CD4-positive, alpha-beta T cell treated with Interleukin-15 for 4 hours (primary cell): ENCODE results near the gene CHST10.

Experiments used
- DNase-seq: peaks from one replicate; pipeline ENCODE4 v3.0.0-alpha.2; 2020; ENCODE audit warnings: low spot score

CHST10 gene

DNA sequence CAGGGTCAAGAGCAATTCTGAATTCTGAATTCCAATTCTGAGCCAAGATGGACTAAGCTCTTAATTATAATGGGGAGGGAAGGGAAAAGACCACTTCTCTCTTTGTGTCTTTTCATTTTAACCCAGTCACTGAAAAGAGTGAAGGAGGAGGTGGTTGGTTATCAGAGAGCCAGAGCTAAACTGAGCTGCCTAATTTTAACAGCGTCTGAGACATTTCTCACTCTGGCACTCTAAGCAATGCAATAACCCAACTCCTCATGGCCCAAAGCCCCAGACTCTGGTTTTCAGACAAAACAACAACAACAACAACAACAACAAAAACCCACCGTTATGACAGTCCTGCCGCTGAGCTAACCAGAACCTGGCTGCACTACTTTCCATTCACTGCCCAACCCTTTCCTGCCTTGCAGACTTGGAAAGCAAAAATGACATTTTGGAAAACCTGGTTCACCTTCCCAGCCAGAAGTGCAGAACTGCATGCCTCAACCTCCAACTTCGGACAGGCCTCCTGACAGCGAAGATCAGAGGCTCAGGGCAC, 1.0 kb downstream of the CHST10 start:
- DNase-seq: no peak

DNA sequence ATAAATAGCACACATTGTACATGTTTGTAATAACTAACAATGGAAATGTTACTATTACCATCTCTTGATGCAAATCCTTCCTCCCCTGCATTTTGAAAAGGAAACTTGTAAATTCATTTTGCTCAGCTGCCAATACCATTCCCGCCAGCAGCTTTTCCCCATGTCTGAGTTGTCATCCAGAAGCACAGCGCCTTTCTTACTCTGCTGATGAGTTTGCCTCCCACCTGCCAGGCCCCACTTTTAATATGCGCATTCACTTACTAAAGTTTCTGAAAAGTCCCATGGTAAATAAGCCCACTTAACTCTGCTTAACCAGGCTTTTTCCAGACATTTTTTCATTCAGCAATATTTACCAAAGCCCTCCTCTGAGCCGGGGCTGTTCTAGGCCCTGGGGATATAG, 3.9 kb downstream of the CHST10 start:
- no peak for DNase-seq

DNA sequence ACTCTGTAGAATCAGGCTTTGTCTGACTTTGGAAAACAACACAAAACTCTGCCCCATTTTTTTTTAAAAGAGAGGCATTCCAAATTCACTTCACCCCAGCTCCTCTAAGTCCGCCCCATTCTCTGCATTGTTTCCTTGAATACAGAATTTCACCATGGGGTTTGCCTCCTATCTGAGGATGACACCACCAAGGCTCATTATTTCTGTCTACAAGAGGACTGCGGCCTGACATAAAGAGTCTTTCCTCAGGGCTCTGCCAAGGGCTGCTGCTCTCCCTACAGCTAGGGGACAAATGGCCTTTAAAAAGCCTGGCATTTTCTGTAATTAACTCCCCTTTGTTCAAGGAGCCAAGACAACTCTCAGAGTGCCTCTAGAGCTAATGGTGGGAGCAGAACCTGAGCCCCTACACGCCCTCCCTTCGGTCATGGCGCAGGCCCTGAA, 4.6 kb downstream of the CHST10 start:
- DNase-seq: no peak

DNA sequence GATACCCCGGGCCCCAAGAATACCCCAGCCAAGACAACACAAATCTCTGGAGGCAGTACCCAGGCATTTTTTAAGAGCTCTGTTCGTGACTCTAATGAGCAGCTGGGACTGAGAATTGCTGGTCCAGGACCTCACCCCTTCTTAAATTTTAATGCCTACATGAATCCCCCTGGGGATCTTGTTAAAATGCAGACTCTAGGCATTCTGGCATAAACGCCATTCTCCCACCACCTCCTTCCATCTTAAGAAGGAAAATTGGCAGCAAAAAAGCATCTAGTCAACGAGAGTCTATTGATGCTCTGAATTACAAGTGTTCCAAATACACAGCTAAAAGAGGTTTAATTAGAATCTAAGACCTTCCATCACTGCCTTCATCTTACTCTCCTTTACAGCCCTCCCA, 5.0 kb downstream of the CHST10 start:
- no peak for DNase-seq

DNA sequence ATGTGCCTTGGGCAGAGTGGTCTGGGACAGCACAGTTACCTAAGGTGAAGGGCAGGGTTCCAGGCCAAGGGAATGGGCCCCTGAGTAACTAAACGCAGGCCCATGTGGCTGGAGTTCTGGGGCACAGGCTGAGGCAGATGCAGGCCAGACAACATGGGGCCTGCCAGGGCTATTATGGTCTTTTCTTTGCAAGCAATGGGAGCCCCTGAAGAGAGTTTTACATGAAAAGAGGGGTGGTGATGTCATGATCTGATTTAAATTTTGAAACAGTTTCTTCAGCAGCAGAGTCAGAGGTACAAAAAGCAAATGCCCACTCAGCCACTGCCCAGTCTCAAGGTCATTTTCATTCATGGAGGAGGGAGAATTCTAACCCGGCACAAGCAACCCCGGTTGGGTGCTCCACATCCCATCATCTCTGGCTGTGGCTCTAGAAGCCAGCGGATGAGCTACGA, 5.6 kb downstream of the CHST10 start:
- DNase-seq: no peak

DNA sequence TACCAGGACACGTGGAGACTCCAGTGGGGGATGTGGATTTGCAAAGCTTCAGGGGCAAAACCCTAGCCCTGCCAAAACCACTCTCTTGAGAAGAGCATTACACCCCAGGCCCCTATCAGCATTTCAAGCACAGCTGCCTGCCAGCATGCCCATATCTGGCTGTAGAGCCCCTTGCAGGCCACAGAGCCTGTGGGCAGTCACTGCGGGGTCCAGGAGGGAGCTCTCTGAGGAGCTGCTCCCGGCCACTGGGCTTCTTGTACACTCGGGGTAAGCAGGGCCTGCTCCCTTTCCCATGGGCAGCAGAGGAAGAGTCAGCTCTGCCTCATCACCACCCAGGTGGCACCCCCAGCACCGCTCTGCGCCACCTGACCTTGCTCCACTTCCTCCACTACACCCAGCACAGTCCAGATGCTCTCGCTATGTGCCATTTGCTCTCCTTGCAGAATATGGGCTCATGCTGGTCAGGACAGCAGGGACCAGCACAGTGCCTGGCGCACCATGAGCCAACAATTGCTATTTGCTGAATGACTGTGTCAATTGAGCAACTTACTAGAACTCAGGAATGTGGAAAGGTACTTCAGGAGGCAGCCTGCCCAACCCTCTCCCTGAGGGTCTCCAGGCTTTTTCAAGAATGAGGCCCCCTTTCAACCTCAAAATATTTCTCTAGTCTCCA, 7.4 kb downstream of the CHST10 start:
- no peak for DNase-seq

DNA sequence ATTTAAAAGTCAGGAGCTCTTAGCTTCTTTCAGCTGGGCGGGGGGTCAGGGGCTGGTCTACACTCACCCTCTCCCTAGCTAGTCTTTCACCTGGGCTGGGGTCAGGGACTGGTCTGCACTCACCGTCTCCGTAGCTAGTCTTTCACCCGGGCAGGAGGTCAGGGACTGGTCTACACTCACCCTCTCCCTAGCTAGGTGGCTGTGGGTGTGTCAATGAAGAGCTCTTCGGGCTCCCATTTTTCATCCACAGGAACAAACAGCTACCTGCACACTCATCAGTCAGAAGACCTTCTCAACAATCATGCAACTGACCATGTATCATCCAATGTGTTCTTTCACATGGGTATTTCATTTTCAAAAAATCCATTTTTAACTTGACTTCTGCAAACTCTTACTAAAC, 8.0 kb downstream of the CHST10 start:
- DNase-seq: no peak

DNA sequence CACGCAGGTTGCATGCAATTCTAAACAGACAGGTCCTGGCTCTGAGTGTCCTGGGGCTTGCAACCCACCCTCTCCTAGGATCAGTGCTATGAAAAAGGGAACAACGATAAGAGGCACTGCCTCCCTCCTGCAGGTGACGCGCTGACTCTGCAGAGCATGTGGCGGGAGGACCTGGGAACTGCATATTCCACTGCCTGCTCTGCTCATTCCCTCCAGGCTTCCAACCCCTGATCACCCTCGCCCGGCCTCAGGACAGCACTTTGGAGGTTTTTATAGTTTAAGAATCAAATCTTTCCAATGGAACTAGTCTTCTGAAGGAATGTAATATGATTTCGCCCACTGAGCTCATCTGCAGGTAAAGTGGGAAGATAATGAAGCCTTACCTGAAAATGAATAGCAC, 8.5 kb downstream of the CHST10 start:
- no peak for DNase-seq

DNA sequence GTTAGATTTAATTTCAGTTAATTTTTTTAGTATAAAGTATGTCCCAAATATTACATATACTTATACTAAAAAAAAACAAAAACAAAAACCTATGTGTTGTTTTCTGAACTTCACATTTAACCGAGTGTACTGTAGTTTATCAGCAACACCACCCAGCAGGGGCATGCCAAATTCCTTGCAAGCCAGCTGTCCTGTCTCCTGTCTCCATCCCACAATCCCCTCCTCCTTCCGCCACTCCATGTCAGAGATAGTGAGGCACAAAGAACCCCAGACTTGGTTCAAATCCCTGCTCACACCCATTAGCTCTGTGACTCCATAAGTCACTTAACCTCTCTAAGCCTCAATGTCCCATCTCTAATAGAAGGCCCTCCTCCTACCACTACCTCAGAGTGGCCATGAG, 9.4 kb downstream of the CHST10 start:
- DNase-seq: no peak

DNA sequence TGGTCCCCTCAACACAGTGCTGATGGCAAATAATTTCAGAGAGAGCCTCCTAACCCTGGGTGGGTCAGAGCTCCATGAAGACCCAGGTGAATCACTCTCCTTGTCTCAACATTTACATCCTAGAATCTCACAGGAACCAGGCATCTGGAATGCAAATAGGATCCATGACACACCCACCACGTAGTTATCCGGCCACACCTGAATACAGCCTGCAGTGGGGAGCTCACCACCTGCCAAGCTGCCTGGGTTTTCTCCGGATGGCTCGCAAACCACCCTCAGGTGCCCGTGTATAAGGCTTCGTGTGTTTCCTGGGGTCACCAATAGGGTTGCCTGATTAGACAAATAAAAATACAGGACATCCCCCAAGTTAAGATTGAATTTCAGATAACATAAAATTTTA, 9.9 kb downstream of the CHST10 start:
- DNase-seq: no peak

DNA sequence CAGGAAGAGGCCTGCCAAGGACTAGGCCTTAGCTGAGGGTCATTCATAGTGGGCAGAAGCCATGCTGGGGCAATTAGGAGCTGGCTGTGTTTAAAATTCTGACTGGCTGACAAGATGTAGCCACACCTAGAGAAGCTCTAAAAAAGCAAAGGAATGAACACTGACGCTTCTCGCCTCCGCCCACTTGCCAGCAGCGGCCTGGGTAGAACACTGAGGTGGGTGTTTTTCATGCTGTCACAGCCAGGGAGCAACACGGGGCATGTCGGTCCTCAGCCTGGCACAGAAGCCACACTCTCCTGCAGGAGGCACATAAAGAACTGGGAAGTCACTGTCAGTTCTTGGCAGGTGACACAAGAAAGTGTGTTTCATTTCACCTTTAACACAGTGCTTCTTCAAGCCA, 10.4 kb downstream of the CHST10 start:
- DNase-seq: no peak

DNA sequence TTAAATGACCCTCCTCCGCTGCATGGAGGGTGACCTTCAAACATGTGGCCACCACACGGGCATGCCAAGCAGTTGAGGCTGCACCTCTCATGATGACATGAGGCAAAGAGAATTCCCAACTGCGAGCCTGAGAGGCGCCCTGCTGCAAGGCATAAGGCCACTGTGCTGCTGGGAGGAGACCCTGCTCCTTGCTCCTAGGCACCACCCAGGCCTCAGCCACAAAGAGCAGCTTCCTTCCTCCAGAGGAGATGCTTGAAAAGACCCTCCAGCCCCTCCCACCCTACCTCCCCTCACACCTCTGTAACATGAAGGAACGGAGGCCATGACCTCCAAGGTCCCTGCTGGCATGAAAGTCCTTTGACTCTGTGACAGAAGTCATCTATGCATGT, 11.4 kb downstream of the CHST10 start:
- no peak for DNase-seq

DNA sequence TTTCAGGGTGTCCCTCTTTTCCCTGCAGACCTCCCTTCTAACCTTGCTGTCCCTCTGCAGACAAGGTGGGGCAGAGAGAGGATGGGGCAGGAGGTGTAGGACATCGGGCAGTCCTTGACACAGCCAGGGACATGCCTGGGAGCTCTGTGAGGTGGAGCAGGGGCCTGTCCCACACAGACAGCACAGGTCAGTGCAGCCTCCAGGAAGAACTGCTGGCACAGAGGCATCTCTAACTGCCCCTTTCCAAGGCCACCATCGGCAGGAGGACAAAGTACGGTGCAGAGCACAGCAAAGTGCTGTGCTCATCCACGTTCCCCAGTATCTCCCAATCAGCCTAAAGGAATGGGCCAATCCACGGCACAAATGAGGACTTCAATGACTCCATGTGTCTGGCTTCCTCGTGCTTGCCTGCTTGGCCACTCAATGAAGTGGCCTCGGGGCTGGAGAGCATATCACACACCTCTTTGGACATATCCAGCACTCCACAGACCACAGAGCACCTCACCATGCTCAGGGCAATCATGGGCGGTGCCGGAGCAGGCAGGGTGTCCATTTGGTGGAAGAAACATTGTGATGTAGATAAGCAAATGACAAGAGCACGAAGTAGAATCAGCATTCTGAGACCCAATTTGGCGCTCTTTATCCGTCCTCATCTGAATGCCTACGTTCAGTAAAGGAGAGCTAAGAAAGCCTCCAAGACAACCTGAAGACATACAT, 11.9 kb downstream of the CHST10 start:
- DNase-seq: no peak

DNA sequence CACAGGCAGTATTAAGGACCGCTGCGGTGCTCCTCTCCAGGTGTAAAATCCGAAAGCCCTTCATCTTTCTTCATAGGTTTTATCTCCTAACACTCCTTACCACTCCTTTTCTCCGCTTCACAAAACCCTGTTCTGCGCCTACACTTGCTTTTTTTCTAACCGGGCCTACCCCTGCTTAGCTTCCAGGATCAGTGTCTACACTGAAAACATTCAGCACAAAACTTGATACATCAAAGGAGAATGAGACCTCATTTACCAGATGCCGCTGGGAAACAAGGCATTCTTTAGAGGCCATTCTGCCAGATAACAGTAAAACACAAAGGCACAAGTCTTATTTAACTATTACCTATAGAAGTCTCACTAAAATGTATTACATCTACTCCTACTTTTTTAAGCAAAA, 13.1 kb downstream of the CHST10 start:
- DNase-seq: no peak

DNA sequence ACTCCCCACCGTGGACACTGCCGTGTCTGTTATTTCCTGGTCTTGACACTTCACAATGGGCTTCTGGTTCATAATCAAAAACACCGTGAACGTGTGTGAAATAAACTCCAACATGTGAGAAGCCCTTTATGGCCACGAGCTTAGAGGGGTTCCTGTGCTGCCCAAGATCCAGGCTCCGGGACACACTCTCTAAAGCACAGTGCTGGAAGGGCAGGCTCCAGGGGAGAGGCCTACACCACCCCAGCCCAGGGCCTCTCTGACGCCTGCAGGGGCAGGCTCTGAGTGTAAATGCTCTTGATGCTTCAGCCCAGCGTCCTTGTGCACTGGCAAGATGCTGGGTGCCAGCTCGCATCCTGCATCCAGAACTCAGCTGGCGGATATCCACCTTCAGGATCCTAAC, 13.7 kb downstream of the CHST10 start:
- no peak for DNase-seq

DNA sequence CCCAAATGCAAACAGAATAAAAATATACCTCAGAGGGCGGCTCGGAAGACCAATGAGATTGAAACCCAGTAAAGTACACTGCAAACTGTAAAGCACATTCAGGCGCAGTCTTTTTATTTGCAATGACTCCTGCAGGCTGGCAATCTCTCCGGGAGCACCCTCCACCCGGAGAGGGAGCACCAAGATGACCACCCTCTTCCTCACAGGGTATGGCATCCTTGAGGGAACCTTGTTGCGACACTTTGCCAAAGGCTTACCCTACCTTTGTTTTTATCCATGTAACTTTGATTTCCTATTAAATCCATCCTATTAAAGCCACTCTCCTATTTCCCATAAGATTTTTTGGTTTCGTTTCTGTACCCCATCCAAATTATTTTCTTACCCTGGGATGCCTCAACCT, 16.2 kb downstream of the CHST10 start:
- no peak for DNase-seq

DNA sequence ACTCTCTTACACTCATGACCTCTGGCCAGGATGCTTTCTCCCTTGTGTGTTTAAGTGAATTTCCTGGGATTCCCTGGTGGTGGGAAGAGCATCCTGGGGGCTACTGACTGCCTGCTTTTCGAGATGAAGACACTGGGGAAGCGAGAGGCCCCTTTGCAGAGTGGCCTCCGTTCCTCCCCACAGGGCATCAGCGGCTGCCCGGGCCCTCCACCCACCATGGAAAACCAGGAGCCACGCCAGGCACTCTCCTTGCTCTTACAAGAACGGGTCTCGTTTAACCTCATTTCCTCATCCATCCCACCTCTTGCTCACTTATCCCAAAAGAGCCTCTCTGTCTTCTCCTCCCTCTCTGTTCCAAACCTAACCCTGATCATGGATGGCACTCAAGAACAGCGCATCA, 17.8 kb downstream of the CHST10 start:
- DNase-seq: no peak

DNA sequence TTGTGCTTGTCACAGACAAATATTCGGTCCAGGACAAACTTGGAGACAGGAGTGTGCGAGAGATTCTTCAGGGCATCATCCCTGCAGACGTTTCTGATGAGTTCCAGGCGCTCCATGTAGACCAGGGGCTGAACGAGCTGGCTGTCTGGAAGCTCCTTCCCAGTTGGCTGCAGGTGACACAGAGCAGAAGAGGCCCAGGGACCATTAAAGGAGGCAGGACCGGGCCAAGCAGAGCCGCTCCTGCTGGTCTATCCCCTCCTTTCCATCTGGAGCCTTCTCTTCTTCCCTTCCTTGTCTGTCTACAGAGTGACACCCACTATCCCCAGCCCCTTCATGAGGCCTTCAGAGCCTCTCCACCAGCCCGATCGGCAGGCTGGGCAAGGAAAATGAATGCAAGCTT, 19.5 kb downstream of the CHST10 start:
- DNase-seq: no peak

DNA sequence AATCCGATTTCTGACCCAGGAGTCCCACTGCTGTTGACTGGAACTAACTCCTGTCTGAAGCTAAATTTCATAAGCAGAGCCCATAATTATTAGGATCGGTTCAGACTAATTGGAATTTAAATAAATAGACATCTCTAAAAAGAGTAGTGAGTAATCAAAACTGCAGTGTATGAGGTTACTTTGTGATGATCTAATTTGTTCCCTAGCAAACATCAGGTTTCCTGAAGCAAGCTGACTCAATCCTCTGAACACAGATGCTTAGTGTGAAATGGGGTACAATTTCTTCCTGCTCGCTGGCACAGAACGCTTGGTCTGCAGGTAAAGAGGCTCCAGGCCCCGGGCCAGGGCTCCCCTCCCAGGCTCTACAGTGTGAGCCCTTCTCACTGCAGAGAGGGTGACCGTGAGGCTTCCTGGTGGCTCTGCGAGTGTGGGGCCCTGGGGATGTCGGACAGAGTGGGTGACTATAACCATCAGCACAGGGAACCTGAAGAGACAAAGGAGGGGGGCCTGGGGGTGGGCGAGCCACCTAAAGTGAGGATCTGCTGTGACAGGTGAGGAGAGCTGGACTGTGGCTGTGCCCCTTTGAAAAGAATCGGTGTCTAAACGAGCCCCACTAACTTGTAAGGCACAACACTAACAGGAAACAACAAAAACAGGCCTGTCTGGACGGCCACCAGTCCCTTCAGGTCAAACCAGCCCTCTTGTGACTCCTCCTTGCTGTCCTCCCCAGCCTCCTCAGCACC, 20.2 kb downstream of the CHST10 start:
- no peak for DNase-seq

DNA sequence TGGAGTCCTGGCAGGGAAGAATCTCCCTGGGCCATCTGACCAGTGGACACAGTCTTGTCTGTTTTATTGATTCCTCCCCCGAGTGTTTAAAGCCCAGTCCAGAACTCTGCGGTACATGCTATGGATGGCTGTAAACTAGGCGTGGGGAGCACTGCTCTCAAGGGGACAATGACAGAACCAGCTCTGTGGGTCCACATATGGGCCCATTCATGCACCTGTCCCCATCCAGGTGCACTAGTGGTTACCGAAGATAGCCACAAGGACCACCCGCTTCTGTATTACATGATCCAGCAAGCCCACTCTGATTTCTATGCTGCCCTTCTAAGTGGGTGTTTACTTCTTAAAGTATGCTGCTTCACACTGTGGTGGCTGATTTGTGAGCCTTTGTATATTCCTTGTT, 21.0 kb downstream of the CHST10 start:
- DNase-seq: no peak

DNA sequence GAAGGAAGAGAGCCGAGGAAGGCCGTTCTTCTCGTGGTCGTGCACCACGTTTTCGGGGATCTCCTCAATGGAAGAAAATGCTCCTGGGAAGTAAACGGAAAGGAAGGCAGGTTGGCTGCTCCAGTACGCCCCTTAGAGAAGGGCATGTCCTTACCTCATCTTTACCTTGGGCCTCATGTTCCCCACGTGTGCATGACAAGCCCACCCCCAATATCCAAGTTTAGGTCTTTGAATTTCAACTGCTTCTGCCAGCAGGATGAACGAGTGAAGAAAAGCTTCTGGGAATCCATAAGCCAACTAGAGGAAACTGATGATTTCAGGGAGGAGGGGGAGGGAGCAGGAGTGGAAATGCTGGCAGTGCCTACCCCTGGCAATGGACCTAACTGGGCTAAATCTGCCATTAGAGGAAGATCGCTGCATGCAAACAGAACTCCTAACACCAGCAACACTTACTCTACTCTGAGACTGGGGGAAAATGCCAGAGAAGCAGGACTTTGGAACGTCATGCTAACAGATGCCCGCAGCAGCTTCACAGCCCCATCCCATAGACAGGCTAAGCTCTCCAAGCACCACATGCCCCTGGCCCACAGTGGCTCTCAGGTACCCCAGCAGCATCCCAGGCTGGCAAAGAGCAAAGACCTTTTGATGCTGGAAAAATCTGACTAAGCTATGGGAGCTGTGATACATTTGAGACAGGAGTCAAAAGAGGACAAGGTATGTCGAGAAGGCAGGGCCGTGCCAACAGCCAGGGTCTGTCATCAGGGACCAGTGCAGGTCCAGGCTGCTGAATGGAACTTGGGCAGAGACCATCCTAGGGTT, 21.7 kb downstream of the CHST10 start:
- no peak for DNase-seq

DNA sequence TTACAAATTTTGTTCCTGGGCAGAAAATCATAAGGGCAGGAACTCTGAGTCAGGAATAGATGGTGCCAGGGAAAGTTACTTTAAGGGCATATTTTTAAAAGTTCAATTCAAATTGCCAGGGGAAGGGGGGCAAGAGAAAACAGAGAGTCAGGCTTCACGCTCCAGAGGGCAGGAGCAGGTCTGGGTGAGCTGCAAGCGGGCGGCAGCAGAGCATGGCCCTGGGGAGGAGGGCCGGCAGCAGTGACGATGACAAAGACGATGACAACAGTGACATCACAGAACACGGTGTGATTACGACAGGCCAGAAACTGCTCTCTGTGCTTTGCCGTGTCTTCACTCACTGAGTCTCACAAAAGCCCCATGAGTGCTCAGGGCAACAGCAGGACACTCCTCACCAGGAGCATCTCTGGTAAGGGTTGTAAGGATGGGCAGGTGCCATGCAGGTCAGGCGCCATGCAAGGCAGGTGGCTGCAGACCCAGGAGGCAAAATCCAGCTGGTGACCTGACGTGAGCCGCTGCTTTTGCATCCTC, 23.3 kb downstream of the CHST10 start:
- no peak for DNase-seq
